HTERT RPE-1 (cell line): ENCODE results near the gene LMO4.

Source experiments
- in situ Hi-C: fragments of 300-500 bp; cut with MboI; formaldehyde crosslinking; loops from 4 replicates; pipeline ENCODE4 v1.14.3; 2020; ENCODE audit warnings: low sequenced_read_pairs

Gene LMO4

DNA sequence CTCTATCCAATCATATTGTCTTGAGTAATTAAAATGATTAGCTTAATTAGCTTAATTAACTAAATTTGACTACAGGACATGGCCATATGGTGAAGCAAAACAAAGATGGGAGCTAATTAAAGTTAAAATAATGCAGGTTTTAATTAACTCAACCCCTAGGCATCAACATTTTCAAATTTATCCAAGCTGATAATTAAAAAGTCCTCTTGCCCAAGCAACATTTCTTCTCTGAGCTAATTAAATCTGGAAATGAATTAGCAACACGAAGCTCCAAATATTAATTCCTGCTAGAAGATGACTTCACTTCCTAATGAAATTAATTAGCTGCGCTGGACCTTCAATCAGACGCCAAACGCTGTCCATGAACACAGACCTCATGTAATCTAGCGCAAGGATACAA is 27.9 kb downstream of the LMO4 start:
- in situ Hi-C loops: no loop called here

DNA sequence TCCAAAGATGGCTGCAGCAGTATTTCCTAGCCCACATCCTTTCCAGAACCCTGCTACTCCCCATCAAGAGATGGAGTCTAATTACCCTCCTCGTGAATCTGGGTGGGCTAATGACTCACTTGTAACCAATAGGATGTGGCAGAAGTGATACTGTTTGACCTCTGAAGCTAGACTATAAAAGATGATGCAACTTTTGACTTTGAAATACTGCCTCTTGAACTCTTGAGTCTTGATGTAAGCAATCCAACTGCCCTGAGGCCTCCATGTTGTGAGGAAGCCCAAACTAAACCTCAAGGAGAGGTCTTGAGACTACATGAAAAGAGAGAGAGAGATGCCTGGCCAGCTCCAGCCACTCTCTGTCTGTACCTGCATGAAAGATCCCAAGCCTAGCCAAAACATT is 29.5 kb downstream of the LMO4 start:
- in situ Hi-C loops: no loop called here

GRCh38 chr1:87359586-87359985 is 30.9 kb downstream of the LMO4 start:
- in situ Hi-C loops: no loop called here

DNA sequence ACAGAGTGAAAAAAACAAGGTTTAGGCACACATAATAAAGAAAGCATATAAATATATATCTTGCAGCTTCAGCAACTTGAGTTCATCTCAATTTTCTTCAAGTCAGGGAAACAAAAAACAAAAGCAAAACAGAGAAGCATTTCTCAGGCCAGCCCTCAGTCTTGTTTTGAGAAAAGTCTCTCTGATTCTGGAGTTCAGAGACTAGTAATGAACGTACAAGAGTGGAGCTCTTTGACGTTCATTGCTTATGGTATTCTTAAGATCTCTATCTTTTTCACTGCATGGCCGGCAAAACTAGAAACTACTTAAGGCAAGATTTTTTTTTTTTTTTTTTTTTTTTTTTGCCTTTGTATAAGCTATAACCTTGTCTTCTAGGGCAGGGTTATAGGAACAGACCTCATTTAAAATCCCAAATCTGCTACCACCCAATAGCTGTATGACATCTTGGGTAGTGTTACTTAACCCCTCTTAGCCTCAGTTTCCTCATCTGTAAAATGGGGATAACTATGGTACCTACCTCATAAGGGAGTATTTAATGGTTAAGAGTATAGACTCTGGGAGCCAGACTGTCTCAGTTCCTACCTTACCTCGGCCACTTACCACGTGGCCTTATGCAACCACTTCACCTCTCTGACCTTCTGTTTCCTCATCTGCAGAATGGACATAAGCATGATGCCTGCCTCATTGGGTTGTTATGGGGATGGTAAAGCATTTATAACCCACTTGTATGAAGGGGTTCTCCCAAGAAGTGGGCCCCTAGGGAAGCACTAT is 33.6 kb downstream of the LMO4 start:
- in situ Hi-C loops: no loop called here

- in situ Hi-C loops: no loop called here
These were observed 34.2 kb downstream of the LMO4 start for GRCh38 chr1:87362834-87363426.

- in situ Hi-C loops: no loop called here
These were observed 38.9 kb downstream of the LMO4 start for GRCh38 chr1:87367549-87367948.

DNA sequence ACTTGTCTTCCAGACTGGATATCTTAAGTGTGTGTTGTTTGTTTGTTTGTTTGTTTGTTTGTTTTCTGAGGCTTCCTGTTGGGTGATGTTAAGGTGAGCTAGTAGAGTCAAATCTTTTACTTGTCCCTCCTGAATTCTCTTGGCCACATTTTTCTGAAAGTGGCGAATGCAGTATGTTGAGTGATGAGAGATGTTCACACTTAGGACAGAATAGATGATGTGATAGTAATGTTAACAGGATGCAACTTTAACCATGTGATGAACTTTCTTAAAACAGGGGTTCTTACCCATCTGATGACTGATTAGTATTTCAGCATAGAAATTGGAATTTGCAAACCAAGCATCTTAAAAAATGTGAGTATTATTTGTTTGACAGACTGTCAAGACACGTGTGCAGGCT is 40.2 kb downstream of the LMO4 start:
- in situ Hi-C loops: no loop called here

DNA sequence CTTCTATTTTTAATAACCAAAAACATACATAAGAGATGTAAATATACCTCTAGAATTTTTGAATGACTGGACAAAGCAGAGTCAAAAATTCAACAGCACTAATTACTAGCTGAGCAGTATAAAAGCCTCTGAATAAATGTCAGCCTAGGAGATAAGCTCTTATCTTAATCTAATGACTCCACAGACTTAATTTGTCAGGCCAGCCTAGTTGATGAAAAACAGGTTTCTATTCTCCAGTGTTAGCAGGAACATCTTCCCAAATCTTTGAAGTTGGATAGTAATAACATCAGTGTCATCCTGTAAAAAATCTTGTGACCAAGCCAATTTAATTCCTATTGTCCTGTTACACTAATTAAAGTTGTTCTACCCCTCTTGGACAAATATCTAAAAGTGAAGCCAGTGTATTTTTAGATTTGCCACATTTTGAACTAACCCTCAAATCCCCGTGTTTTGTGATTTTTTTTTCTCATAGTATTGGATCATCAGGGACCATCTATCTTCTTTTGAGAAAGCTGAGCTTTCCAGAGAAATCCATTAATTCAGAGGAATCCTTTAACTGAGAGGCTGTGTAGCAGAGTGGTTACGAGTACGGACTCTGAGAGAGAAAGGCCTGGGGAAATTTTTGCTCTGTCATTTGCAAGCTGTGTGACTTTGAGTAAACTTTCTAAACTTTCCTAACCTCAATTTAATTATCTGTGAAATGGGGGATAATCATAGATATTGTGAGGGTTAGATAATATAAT is 41.2 kb downstream of the LMO4 start:
- in situ Hi-C loops: no loop called here

DNA sequence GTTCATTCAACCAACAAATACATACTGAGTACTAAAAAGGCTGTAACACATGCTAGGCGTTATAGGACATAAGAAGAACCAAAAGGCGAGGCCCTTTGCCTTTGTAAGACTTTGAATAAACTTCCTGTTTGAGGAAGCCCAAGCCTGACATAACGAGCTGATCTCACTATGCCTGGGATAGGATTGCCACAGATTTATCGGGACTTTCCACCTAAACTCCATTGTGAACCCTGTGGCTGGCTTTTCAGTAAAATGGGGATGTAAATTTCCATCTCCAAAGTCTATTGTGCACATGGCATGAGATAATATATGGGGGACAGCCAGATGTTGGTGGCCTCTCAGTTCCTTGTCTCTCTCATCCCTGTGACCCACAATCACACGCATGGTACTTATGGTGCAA is 41.9 kb downstream of the LMO4 start:
- in situ Hi-C loops: no loop called here

DNA sequence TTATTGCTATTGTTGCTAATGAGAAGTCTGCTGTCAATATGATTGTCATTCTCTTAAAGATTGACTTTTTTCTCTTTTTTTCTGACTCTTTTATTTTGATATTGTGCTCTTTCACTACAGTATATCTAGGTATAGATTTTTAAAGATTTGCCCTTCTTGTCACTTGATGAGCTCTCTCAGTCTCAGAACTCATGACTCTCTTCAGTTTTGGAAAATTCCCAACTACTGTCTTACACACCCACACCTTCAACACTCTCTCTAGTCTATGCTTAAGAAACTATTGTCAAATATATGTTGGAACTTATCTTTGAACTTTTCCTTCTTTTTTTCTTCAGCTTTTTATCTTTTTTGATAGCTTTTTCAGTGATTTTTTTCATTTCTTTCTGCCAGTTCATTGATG is 50.6 kb downstream of the LMO4 start:
- in situ Hi-C loops: no loop called here

- in situ Hi-C loops: no loop called here
These were observed 57.6 kb downstream of the LMO4 start for GRCh38 chr1:87386217-87386790.

- in situ Hi-C loops: no loop called here
These were observed 59.7 kb downstream of the LMO4 start for GRCh38 chr1:87388411-87388810.

- in situ Hi-C loops: no loop called here
These were observed 60.3 kb downstream of the LMO4 start for GRCh38 chr1:87389011-87389410.

- in situ Hi-C loops: no loop called here
These were observed 60.9 kb downstream of the LMO4 start for GRCh38 chr1:87389546-87389945.

- in situ Hi-C loops: no loop called here
These were observed 63.8 kb downstream of the LMO4 start for GRCh38 chr1:87392248-87393192.

DNA sequence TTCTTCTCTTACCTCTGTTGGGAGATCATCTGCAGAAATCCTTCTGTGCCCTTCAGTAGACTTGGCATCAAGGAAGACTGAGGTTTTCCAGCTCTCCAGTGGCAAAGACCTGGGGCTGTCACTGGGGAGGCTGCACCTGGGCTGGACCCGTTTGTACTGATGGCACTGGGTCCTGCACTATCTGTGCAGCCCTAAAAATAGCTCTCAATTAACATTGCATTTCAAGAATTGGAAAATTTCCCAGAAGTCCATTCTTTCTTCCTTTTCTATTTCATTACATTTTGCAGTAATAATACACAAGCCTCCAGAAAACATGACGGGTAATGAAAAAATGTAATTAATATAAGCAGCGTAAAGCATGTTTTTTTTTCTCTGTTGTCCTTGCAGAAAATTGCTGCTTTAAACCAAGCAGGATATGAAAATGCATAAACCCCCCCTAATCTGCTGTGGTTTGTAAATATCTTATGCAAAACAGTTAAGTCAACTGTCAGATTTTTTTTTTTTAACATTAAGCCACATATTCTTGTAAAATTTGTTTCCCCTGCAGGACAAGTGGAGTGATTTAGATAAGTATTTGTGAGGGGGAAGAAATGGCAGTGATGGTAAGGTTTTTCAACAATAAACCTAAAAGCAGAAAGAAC is 64.9 kb downstream of the LMO4 start:
- in situ Hi-C loops: no loop called here

DNA sequence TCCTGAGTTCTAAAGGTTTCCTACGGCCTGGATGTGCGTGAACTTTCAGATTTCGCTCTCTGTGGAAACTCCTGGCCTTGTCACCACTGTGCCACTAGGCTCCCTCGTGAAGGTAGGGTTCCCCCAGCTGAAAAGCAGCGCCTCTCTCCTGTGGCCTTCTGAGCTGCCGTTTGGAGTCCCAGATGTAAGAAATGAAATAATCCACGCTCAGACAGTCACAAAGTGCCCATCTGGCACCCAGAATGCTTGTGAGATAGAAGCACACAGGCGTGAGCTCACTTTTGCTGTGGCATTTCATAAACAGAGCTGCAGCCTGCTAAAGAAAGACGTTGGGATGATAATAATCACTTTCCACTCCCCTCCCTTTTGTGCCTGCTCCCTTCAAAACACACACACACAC is 65.8 kb downstream of the LMO4 start:
- in situ Hi-C loops: no loop called here

DNA sequence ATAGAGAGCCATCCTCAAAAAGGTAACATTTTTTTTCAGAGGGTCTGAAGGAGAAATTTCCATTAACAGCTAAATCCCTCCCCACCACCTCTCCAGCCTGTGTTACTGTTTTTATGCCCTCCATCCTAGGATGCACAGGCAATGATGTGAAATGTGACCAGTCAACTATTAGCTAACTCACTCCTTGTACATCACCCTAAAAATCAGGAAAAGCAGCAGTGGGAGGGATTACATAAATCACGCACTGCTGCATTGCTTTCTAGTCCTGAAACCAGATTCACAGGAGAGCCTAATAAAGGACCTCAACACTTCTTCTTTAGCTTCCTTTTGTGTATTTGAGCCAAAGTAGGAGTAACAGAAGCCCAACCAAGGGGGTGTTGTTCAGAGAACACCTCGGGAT is 66.3 kb downstream of the LMO4 start:
- in situ Hi-C loops: no loop called here
